ENCODE data around the gene ATP6V0E1. TPM values are rescaled to one million over a fixed set of nuclear protein-coding genes. Genes with fewer than 3 reads are reported as not detected.

Gene ATP6V0E1
- total RNA-seq, 2 experiments from 2014 or later, result 31.1 to 31.9 TPM

DNA sequence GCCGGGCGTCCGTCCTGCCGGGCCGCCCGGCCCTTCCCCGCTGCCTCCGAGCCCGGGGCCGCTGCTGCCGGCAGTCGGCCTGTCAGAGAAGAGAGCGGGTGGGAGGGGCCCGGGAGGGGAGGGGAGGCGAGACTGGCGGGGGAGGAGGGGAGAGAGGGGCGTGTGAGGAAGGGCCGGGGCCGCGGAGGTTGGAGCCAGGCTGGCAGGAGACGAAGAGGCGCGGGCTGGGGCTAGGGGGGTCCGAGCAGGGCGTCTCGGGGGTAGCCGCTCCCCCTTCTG, 73.2 kb downstream of the ATP6V0E1 start:
- Mint-ChIP-seq H3K36me3 (ENCODE audit: low read depth) (peaks cover 38% of the 10 kb centered on the region), H3K4me3 (peak overlapping the region; percentile 98), H3K4me1 (ENCODE audit: low read depth) (peaks cover 64% of the 10 kb centered on the region), H3K9me3 (no peaks in the 10 kb centered on the region), H3K27me3 (no peaks in the 10 kb centered on the region), H3K27ac (peak overlapping the region; percentile 97)
- Histone ChIP-seq H3K9me3 (ENCODE audit: control insufficient read depth in 1 of 2, insufficient read depth in 1 of 2, low read length in 2 of 2) (no peaks in the 10 kb centered on the region), H3K4me3 (ENCODE audit: low read length) (peak overlapping the region; percentile 69), H3K27ac (ENCODE audit: low read depth in 1 of 2, low read length in 2 of 2) (peak overlapping the region; percentile 91 to 97), H3K36me3 (ENCODE audit: insufficient read depth, low read length) (no peaks in the 10 kb centered on the region), H3K4me1 (ENCODE audit: insufficient read depth, low read length) (peaks cover 27% of the 10 kb centered on the region), H3K27me3 (ENCODE audit: control insufficient read depth in 1 of 2, insufficient read depth in 2 of 2, low read length in 2 of 2) (no peaks in the 10 kb centered on the region)
- CTCF ChIA-PET, result interaction anchor here (0.9 to 1.8 kb wide), 5 partner anchors 9 to 97 kb away, joined by 3 to 14 read pairs (median 5); partner anchors contain the start of genes ATP6V0E1, BNIP1 and RPL26L1
- DNase-seq (peak in 5 of 14 experiments; percentile 75 to 88 (median 81)), ATAC-seq (ENCODE audit: poor library complexity) (peak; percentile 48)
- TF ChIP-seq, protein P1, sequence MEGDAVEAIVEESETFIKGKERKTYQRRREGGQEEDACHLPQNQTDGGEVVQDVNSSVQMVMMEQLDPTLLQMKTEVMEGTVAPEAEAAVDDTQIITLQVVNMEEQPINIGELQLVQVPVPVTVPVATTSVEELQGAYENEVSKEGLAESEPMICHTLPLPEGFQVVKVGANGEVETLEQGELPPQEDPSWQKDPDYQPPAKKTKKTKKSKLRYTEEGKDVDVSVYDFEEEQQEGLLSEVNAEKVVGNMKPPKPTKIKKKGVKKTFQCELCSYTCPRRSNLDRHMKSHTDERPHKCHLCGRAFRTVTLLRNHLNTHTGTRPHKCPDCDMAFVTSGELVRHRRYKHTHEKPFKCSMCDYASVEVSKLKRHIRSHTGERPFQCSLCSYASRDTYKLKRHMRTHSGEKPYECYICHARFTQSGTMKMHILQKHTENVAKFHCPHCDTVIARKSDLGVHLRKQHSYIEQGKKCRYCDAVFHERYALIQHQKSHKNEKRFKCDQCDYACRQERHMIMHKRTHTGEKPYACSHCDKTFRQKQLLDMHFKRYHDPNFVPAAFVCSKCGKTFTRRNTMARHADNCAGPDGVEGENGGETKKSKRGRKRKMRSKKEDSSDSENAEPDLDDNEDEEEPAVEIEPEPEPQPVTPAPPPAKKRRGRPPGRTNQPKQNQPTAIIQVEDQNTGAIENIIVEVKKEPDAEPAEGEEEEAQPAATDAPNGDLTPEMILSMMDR (IDR thresholded peaks at IDR 0.05), result no peak
- POLR2A ChIA-PET, result interaction anchor here (0.6 to 3.6 kb wide), 23 partner anchors 9 to 1050 kb away, joined by 3 to 87 read pairs (median 5); partner anchors contain the start of genes ATP6V0E1, BNIP1, DUSP1 and FBXW11
- intact Hi-C loops (cut with DNase I, micrococcal nuclease), result loop anchor here (1.0 to 10.0 kb wide), 10 partner anchors 36 to 1049 kb away; partner anchors contain the start of genes BNIP1 (in 2 of the 2), DUSP1 (in 2 of the 2), CPEB4 (in 1 of the 2) and FBXW11 (in 1 of the 2)

DNA sequence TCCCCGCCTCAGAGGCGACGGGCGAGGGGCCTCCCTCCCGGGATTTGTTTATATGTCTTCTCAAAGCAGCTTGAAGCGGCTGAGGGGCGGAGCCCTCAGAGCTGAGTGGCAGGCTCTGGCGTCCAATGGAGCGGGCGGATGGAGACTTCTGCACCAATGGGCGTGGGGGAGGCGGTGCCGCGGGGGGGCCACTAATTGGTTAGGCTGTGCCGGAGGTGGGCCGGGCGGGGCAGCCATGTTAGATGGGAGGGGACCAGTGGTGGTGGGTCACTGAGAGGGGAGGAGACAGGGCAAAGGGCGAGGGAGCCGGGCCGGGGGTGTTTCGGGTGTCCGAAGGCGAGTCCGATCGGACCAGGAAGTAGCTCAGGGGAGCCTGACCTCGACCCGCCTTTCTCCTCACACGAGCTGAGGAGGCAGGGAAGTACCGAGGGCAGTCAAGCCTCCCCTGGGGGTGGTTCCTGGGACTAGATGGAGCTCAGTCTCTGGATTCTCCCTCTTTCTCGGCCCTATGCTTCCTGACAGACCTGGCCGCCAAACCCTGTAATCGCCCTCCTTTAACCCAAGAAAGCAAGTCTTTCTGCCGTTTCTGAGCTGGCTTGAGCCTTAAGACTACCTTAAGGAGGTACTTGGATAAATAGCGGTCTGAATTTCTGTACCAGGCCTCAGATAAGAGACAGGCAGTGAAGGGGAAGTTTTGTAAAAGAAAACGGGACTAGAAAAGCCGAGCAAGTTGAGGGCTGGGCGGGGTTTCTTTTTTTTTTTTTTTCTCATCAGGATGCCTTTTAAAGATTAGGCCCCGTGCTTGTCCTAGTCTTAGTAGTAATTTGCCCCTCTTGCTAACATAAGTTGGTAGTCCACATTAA, 73.7 kb downstream of the ATP6V0E1 start:
- Mint-ChIP-seq H3K9me3 (no peaks in the 10 kb centered on the region), H3K36me3 (ENCODE audit: low read depth) (peaks cover 43% of the 10 kb centered on the region), H3K4me1 (ENCODE audit: low read depth) (peaks cover 70% of the 10 kb centered on the region), H3K27ac (peak overlapping the region; percentile 97), H3K27me3 (no peaks in the 10 kb centered on the region), H3K4me3 (peak overlapping the region; percentile 98)
- intact Hi-C loops (cut with DNase I, micrococcal nuclease), result loop anchor here (1.0 to 10.0 kb wide), 9 partner anchors 35 to 1050 kb away; partner anchors contain the start of genes DUSP1 (in 2 of the 2), BNIP1 (in 1 of the 2), CPEB4 (in 1 of the 2) and FBXW11 (in 1 of the 2)
- Histone ChIP-seq H3K27ac (ENCODE audit: low read depth in 1 of 2, low read length in 2 of 2) (peak overlapping the region; percentile 91 to 97), H3K4me3 (ENCODE audit: low read length) (peak overlapping the region; percentile 69), H3K4me1 (ENCODE audit: insufficient read depth, low read length) (peaks cover 27% of the 10 kb centered on the region), H3K27me3 (ENCODE audit: control insufficient read depth in 1 of 2, insufficient read depth in 2 of 2, low read length in 2 of 2) (no peaks in the 10 kb centered on the region), H3K36me3 (ENCODE audit: insufficient read depth, low read length) (no peaks in the 10 kb centered on the region), H3K9me3 (ENCODE audit: control insufficient read depth in 1 of 2, insufficient read depth in 1 of 2, low read length in 2 of 2) (no peaks in the 10 kb centered on the region)
- POLR2A ChIA-PET, result interaction anchor here (0.6 to 3.6 kb wide), 29 partner anchors 8 to 1051 kb away, joined by 3 to 87 read pairs (median 4); partner anchors contain the start of genes ATP6V0E1, BNIP1, DUSP1 and FBXW11
- ATAC-seq (ENCODE audit: poor library complexity) (peak; percentile 80), DNase-seq (peak; percentile 96 to 99 (median 98))
- TF ChIP-seq, protein P1 (IDR thresholded peaks at IDR 0.05), result no peak
- CTCF ChIA-PET, result interaction anchor here (0.6 to 1.8 kb wide), 6 partner anchors 9 to 340 kb away, joined by 3 to 14 read pairs (median 4); partner anchors contain the start of genes ATP6V0E1, BNIP1 and RPL26L1

DNA sequence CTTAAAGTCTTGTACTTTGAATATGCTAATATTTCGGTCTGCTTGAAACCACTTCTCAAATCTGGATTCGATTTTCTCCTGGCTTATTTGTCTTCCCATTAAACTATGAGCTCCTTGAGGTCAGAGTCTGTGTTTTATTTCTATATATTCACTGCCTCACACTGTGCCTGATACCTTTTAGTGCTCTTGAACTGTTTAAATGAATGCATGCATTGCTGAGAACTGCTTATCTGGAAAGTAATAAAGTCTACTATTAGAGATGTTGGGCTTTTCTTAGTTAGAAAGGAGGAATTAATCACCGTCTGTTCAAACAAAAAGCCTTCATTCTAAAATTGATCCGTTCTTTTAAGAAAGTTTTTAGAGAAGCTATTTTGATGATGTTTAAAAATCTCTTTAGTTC, 78.6 kb downstream of the ATP6V0E1 start:
- H3K27ac ChIP-seq (ENCODE audit: low read depth in 1 of 2, low read length in 2 of 2), result no peak overlapping the region
- TF ChIP-seq, protein P1 (IDR thresholded peaks at IDR 0.05), result no peak
- H3K4me3 Mint-ChIP-seq, result peak overlapping the region; percentile 46

More for the DNA sequence above, 78.6 kb downstream of the ATP6V0E1 start:
- Mint-ChIP-seq H3K27ac (peak overlapping the region; percentile 63), H3K27me3 (no peaks in the 10 kb centered on the region), H3K4me1 (ENCODE audit: low read depth) (peaks cover 82% of the 10 kb centered on the region), H3K36me3 (ENCODE audit: low read depth) (peaks cover 39% of the 10 kb centered on the region), H3K9me3 (no peaks in the 10 kb centered on the region)
- intact Hi-C loops (cut with DNase I, micrococcal nuclease), result no loop called here
- Histone ChIP-seq H3K9me3 (ENCODE audit: control insufficient read depth in 1 of 2, insufficient read depth in 1 of 2, low read length in 2 of 2) (no peaks in the 10 kb centered on the region), H3K36me3 (ENCODE audit: insufficient read depth, low read length) (peaks cover 2% of the 10 kb centered on the region), H3K4me1 (ENCODE audit: insufficient read depth, low read length) (peaks cover 45% of the 10 kb centered on the region), H3K27me3 (ENCODE audit: control insufficient read depth in 1 of 2, insufficient read depth in 2 of 2, low read length in 2 of 2) (no peaks in the 10 kb centered on the region), H3K4me3 (ENCODE audit: low read length) (no peak overlapping the region)
- DNase-seq (no peak), ATAC-seq (ENCODE audit: poor library complexity) (no peak)
- ChIA-PET POLR2A (interaction anchor here (0.7 to 1.2 kb wide), 2 partner anchors 30 to 78 kb away, joined by 3 to 4 read pairs; partner anchors contain the start of gene ATP6V0E1), CTCF (no interaction called here)

All from CD4-positive, alpha-beta T cell (primary cell).